NCI-H2107 treated with DMSO at 0.1 percent for 48 hours (cell line): Measurements from ENCODE around the gene NCKIPSD.

ENCODE experiments used
- DNase-seq: peaks from one replicate; lab custom pipeline; 2025; ENCODE audit not compliant: unreplicated experiment; lab: John Stamatoyannopoulos, UW

Gene NCKIPSD

DNA sequence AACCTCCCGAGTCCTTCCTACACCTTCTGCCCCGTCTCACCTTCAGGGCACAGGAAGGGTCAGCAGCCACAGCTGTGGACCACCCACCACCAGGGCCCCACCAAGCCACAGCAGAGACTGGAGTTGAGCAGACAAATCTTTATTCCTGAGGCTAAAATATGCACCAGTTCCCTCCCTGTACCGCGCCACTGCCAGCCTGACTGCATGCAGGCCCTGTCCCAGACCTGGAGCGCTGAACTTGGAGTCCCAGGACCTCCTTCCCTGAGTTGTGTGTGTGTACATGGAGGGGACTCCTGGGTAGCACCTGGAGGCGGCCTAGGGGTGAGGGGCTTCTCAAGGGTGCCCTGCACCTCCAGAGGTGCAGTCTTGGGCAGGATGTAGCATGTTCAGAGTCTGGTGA lies 60.1 kb downstream of the NCKIPSD start:
- DNase-seq: no peak

DNA sequence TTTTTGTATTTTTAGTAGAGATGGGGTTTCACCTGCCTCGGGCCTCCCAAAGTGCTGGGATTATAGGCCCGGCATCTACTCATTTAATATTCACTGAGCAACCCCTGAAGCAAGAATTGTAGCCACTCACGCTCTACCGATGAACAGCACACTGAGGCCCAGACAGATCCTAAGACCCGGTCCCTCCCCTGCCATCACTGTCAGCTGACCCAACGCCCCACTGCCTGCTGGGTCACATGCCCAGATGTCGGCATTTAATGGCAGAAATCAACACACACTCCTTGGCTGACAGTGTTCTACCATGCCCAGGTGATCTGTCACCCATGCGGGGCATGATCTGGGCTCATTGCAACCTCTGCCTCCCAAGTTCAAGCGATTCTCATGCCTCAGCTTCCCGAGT lies 60.9 kb downstream of the NCKIPSD start:
- DNase-seq: no peak

DNA sequence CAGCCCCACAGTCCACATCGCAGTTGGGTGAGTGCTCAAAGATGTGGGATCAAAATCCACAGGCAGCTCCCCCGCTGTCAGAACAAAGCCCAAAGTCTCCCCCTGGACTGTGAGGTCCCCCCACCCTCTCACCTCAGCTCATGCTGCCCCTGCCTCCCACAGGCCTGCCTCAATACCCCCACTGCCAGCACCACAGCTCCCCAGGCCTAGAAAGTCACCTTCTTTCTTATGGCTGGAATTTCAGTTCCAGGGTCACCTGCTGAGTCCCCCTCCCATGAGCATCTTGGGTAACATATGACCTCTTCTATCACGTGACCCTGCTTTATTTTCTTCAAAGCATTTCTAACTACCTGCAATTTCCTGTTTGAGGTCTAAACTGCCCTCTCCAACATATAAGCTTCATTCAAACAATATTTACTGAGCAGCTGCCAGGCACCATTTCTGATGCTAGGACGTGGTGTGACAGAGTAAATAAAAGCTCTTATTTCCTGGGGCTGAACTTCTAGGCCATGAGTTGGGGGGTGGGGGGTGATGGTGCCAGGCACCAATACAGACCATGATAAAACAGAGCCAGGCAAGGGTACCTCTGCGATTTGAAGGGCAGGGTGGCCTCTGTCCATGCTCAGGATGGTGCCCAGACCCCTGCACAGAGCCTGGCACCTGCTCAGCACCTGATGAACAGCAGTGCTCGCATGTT lies 61.7 kb downstream of the NCKIPSD start:
- peak; percentile 93 for DNase-seq
